Endodermal cell (in vitro differentiated cells): Measurements from ENCODE around the gene PDIA2. TPM values are rescaled to one million over a fixed set of nuclear protein-coding genes. Genes with fewer than 3 reads are reported as not detected.
"Not testable (repeated sequence)": the region's sequence is repeated elsewhere in the genome, so short reads cannot be mapped to it uniquely, and the experiment has no call there.

Experiments used
- DNase-seq: peaks from one replicate; pipeline ENCODE4 v3.0.0-alpha.2; 2017
- H3K27ac ChIP-seq: 2 replicates; pipeline ENCODE4 v1.5.1; 2013; ENCODE audit warnings: mild to moderate bottlenecking, low read depth, low read length, moderate library complexity
- H3K27me3 ChIP-seq: 2 replicates; pipeline ENCODE4 v1.6.1; 2013; ENCODE audit warnings: mild to moderate bottlenecking, low read length, moderate library complexity; ENCODE audit not compliant: insufficient read depth, control insufficient read depth, poor library complexity, severe bottlenecking
- H3K36me3 ChIP-seq: 2 replicates; pipeline ENCODE4 v1.7.0; 2013; ENCODE audit warnings: mild to moderate bottlenecking, low read length, moderate library complexity; ENCODE audit not compliant: control insufficient read depth, insufficient read depth
- H3K4me1 ChIP-seq: one replicate; pipeline ENCODE4 v1.7.0; 2013; ENCODE audit warnings: low read length; ENCODE audit not compliant: control insufficient read depth, insufficient read depth
- H3K4me3 ChIP-seq: 2 replicates; pipeline ENCODE4 v1.5.1; 2013; ENCODE audit warnings: mild to moderate bottlenecking, low read length, moderate library complexity
- H3K9ac ChIP-seq: 2 replicates; pipeline ENCODE4 v1.6.1; 2013; ENCODE audit warnings: mild to moderate bottlenecking, low read length, moderate library complexity; ENCODE audit not compliant: poor library complexity, severe bottlenecking; ENCODE audit errors: extremely low read depth
- H3K9me3 ChIP-seq: 2 replicates; pipeline ENCODE4 v1.6.1; 2013; ENCODE audit warnings: mild to moderate bottlenecking, low read length, moderate library complexity; ENCODE audit not compliant: control insufficient read depth
- H3K27ac Mint-ChIP-seq: 2 replicates; pipeline ENCODE4 v1.8.0; 2020; ENCODE audit warnings: mixed read lengths
- H3K27me3 Mint-ChIP-seq: 2 replicates; pipeline ENCODE4 v1.8.0; 2021; ENCODE audit warnings: mild to moderate bottlenecking, mixed read lengths; ENCODE audit not compliant: insufficient read depth
- H3K36me3 Mint-ChIP-seq: 2 replicates; pipeline ENCODE4 v1.8.0; 2020; ENCODE audit warnings: low read depth, mixed read lengths
- H3K4me1 Mint-ChIP-seq: 2 replicates; pipeline ENCODE4 v1.8.0; 2020; ENCODE audit warnings: mixed read lengths
- H3K4me3 Mint-ChIP-seq: 2 replicates; pipeline ENCODE4 v1.8.0; 2020; ENCODE audit warnings: mild to moderate bottlenecking, moderate library complexity, mixed read lengths
- H3K9me3 Mint-ChIP-seq: 2 replicates; pipeline ENCODE4 v1.8.0; 2020; ENCODE audit warnings: mild to moderate bottlenecking, mixed read lengths
- CTCF ChIP-seq: fragments of 200-600 bp; sonication (generic); conservative IDR thresholded peaks from 2 replicates; pipeline ENCODE4 v1.5.0; 2021; ENCODE audit warnings: antibody characterized with exemption, mild to moderate bottlenecking
- WGBS, 2 experiments: methylation state at CpG; one replicate each; pipeline versions ENCODE4 v1.1.5 to v1.1.7; 2013; ENCODE audit warnings: missing lambda C conversion rate in 2 of 2, mixed read lengths in 1 of 2; ENCODE audit not compliant: insufficient coverage in 1 of 2, insufficient read length in 1 of 2; 5-methylcytosine and 5-hydroxymethylcytosine counted together
- total RNA-seq, 2 donors: library from RNA; stranded (reverse); fragmentation: NEBNext Ultra II Directional in 1 of 2; extraction: Animal tissue kit (Norgen Biotek cat#: 25700) in 1 of 2; gene quantifications; 2 replicates in 1 of 2; 3 replicates in 1 of 2; pipeline ENCODE4 v1.2.1, GENCODE V29; 2021

Gene PDIA2
- total RNA-seq, 2 donors from 2014 or later: 2.9 to 9.9 TPM

- no peaks in the 10 kb centered on the region for H3K9me3 ChIP-seq
- no peak overlapping the region for H3K27ac ChIP-seq
- peak overlapping the region; percentile 52 for H3K27ac Mint-ChIP-seq
- no peaks in the 10 kb centered on the region for H3K4me1 ChIP-seq
- no peaks in the 10 kb centered on the region for H3K27me3 ChIP-seq
- H3K36me3 Mint-ChIP-seq: peaks cover 7% of the 10 kb centered on the region
- no peak for TF ChIP-seq CTCF
- H3K4me1 Mint-ChIP-seq: peaks cover 16% of the 10 kb centered on the region
- DNase-seq: no peak
- 94 to 97% methylated on average over 22 to 28 of the region's 28 CpGs for WGBS, 2 experiments
- no peak overlapping the region for H3K4me3 Mint-ChIP-seq
- H3K9ac ChIP-seq: no peak overlapping the region
- no peaks in the 10 kb centered on the region for H3K9me3 Mint-ChIP-seq
- peaks cover 5% of the 10 kb centered on the region for H3K36me3 ChIP-seq
- no peak overlapping the region for H3K4me3 ChIP-seq
- no peaks in the 10 kb centered on the region for H3K27me3 Mint-ChIP-seq
These were observed 42.6 kb downstream of the PDIA2 start for GRCh38 chr16:325375-326145.

DNA sequence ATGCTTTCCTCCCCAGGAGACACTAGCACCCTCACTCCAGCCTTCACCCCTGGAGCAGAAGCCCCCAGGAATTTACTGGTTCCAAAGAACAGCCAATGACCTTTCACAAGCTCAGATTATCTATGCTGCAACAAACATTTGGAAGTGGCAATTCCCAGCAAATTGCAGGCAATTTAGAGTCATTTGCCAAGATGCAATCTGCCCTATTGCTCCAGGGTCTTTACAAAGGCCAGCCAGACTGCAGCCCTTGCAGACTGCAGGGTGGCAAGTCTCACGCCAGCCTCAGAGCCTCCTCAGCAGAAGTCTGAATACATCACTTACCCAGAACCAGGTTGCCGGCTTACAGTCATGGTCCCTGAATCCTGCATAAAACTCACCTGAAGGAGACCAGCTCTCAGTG is 47.8 kb downstream of the PDIA2 start:
- H3K9me3 ChIP-seq: no peaks in the 10 kb centered on the region
- no peaks in the 10 kb centered on the region for H3K4me1 ChIP-seq
- Mint-ChIP-seq H3K27me3 (no peaks in the 10 kb centered on the region), H3K4me3 (no peak overlapping the region), H3K9me3 (no peaks in the 10 kb centered on the region), H3K36me3 (peaks cover 10% of the 10 kb centered on the region), H3K4me1 (no peaks in the 10 kb centered on the region), H3K27ac (no peak overlapping the region)
- WGBS, 2 experiments: 90 to 100% methylated on average over 2 of the region's 2 CpGs
- H3K27me3 ChIP-seq: no peaks in the 10 kb centered on the region
- TF ChIP-seq CTCF: no peak
- no peak overlapping the region for H3K9ac ChIP-seq
- H3K4me3 ChIP-seq: no peak overlapping the region
- H3K27ac ChIP-seq: peak overlapping the region; percentile 38
- DNase-seq: no peak
- no peaks in the 10 kb centered on the region for H3K36me3 ChIP-seq

DNA sequence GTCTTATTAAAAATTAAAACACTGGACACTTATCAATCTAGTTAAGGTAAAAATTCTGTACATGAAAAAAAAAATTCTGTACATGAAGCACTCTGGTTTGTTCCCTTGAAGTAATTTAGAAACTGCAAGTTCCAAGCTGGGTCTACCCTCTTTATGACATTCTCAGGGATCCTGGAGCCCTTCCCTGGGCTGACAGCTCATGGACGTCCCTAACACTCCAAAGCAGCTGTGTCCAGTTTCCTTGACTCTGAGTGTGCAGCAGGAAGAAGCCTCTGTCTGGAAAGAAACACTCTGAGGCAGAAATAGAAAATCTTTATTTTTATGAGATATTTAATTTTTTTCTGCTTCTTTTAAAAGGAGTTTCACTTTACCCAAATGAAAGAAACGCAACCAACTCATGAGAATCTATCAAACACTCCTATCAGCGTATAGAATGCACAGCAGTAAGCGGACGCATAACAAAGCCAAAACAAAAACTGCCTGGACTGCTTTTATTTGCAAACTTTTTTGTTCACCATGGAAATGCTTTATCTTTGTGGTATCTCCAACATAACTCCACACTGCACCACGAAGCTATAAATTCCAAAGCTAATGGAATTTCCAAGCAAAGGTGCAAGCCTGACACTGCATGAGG is 48.3 kb downstream of the PDIA2 start:
- not testable (repeated sequence) for H3K27me3 Mint-ChIP-seq, H3K27ac Mint-ChIP-seq, DNase-seq, H3K9me3 ChIP-seq, H3K4me1 ChIP-seq, H3K4me3 ChIP-seq, H3K9ac ChIP-seq, H3K9me3 Mint-ChIP-seq, H3K27me3 ChIP-seq, H3K4me3 Mint-ChIP-seq, H3K36me3 ChIP-seq, H3K4me1 Mint-ChIP-seq
- H3K27ac ChIP-seq: peak overlapping the region; percentile 38
- 77 to 93% methylated on average over 3 to 5 of the region's 6 CpGs for WGBS, 2 experiments
- peaks cover 10% of the 10 kb centered on the region for H3K36me3 Mint-ChIP-seq
